Liver (tissue), 3 donors: ENCODE results near the gene SRRM2.

Experiments used
- CTCF ChIP-seq: fragments of 150-350 bp; IDR thresholded peaks from 2 replicates; pipeline ENCODE4 v1.5.1; 2017; ENCODE audit warnings: improper control_type of control experiment, low read depth, low read length; ENCODE audit not compliant: missing input control
- JUND ChIP-seq, 2 donors: IDR thresholded peaks; 2 replicates each; pipeline ENCODE4 v1.6.1; 2016; ENCODE audit warnings: antibody characterized with exemption in 2 of 2
- donor health status: healthy.
- donor health status: healthy.

DNA sequence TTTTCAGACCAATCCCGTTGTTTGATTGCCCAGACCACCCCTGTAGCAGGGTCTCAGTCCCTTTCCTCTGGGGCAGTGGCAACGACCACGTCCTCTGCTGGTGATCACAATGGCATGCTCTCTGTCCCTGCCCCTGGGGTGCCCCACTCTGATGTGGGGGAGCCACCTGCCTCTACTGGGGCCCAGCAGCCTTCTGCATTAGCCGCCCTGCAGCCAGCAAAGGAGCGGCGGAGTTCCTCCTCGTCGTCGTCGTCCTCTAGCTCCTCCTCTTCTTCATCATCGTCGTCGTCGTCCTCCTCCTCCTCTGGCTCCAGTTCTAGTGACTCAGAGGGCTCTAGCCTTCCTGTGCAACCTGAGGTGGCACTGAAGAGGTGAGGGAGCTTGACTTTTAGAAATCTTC is 15.5 kb downstream of the SRRM2 start:
- no peak for TF ChIP-seq JUND (IDR thresholded peaks at IDR 0.05)
- no peak for TF ChIP-seq CTCF
